Astrocyte (in vitro differentiated cells and primary cell): ENCODE measurements around the gene DOK7. TPM values are rescaled to one million over a fixed set of nuclear protein-coding genes. Genes with fewer than 3 reads are reported as not detected.

Source experiments
- DNase-seq: peaks from one replicate; pipeline ENCODE4 v3.0.0-alpha.2; 2010; ENCODE audit warnings: low read depth
- FAIRE-seq: peaks from 2 replicates; lab custom pipeline; 2011; peaks lifted over from hg19 to GRCh38; lab: Jason Lieb, UNC
- H2AFZ ChIP-seq: 2 replicates; pipeline ENCODE4 v1.6.0; 2012; ENCODE audit warnings: low read depth, low read length, inconsistent platforms
- H3K27ac ChIP-seq: 2 replicates; pipeline ENCODE4 v1.5.1; 2011; ENCODE audit warnings: low read depth, low read length, inconsistent platforms
- H3K27me3 ChIP-seq: 2 replicates; pipeline ENCODE4 v1.6.0; 2011; ENCODE audit warnings: low read length, inconsistent platforms; ENCODE audit not compliant: insufficient read depth
- H3K36me3 ChIP-seq: 2 replicates; pipeline ENCODE4 v1.5.1; 2011; ENCODE audit warnings: low read length, inconsistent platforms; ENCODE audit not compliant: insufficient read depth
- H3K4me1 ChIP-seq: 2 replicates; pipeline ENCODE4 v1.5.1; 2011; ENCODE audit warnings: low read length, inconsistent platforms; ENCODE audit not compliant: insufficient read depth
- H3K4me2 ChIP-seq: 2 replicates; pipeline ENCODE4 v1.6.0; 2012; ENCODE audit warnings: low read length, inconsistent platforms
- H3K4me3 ChIP-seq: 2 replicates; pipeline ENCODE4 v1.5.1; 2011; ENCODE audit warnings: low read depth, mild to moderate bottlenecking, low read length, inconsistent platforms; ENCODE audit not compliant: insufficient read depth
- H3K79me2 ChIP-seq: 2 replicates; pipeline ENCODE4 v1.6.0; 2012; ENCODE audit warnings: mild to moderate bottlenecking, low read length, inconsistent platforms; ENCODE audit not compliant: insufficient read depth
- H3K9ac ChIP-seq: 2 replicates; pipeline ENCODE4 v1.6.0; 2012; ENCODE audit warnings: mild to moderate bottlenecking, low read length, inconsistent platforms
- H3K9me3 ChIP-seq: 2 replicates; pipeline ENCODE4 v1.5.1; 2012; ENCODE audit warnings: low read depth, mild to moderate bottlenecking, low read length, inconsistent platforms; ENCODE audit not compliant: insufficient read depth
- H4K20me1 ChIP-seq: 2 replicates; pipeline ENCODE4 v1.6.0; 2012; ENCODE audit warnings: low read length, inconsistent platforms; ENCODE audit not compliant: insufficient read depth
- H3K27ac Mint-ChIP-seq: one replicate; pipeline ENCODE4 v1.8.0; 2021; ENCODE audit warnings: mild to moderate bottlenecking, mixed read lengths; ENCODE audit not compliant: unreplicated experiment
- H3K27me3 Mint-ChIP-seq: one replicate; pipeline ENCODE4 v1.8.0; 2021; ENCODE audit warnings: low read depth, mixed read lengths; ENCODE audit not compliant: unreplicated experiment
- H3K36me3 Mint-ChIP-seq: one replicate; pipeline ENCODE4 v1.8.0; 2021; ENCODE audit warnings: low read depth, mixed read lengths; ENCODE audit not compliant: unreplicated experiment
- H3K4me1 Mint-ChIP-seq: one replicate; pipeline ENCODE4 v1.8.0; 2021; ENCODE audit warnings: low read depth, mixed read lengths; ENCODE audit not compliant: unreplicated experiment
- H3K4me3 Mint-ChIP-seq: one replicate; pipeline ENCODE4 v1.8.0; 2021; ENCODE audit warnings: mild to moderate bottlenecking, moderate library complexity, mixed read lengths; ENCODE audit not compliant: unreplicated experiment
- H3K9me3 Mint-ChIP-seq: one replicate; pipeline ENCODE4 v1.8.0; 2021; ENCODE audit warnings: mild to moderate bottlenecking, mixed read lengths; ENCODE audit not compliant: unreplicated experiment
- CTCF ChIP-seq: IDR thresholded peaks from 2 replicates; pipeline ENCODE4 v1.5.1; 2011; ENCODE audit warnings: low read depth, mild to moderate bottlenecking, inconsistent platforms, low read length, moderate library complexity; ENCODE audit not compliant: insufficient read depth
- EZH2 ChIP-seq: IDR thresholded peaks from 2 replicates; pipeline ENCODE4 v1.6.1; 2012; ENCODE audit warnings: mild to moderate bottlenecking, low read length, inconsistent platforms; ENCODE audit not compliant: insufficient read depth
- total RNA-seq: library from RNA; stranded (reverse); gene quantifications from 2 replicates; pipeline ENCODE4 v1.2.1, GENCODE V29; 2021

Gene DOK7
- total RNA-seq, 1 donor from 2014 or later: not detected

GRCh38 chr4:3446631-3447320 is 16.3 kb upstream of the DOK7 start:
- Mint-ChIP-seq H3K9me3 (no peaks in the 10 kb centered on the region), H3K27me3 (peaks cover 9% of the 10 kb centered on the region), H3K4me1 (no peaks in the 10 kb centered on the region), H3K27ac (no peak overlapping the region), H3K36me3 (no peaks in the 10 kb centered on the region), H3K4me3 (no peak overlapping the region)
- no peak overlapping the region for H3K9ac ChIP-seq
- DNase-seq (no peak), FAIRE-seq (no peak)
- no peak overlapping the region for H3K4me3 ChIP-seq
- no peaks in the 10 kb centered on the region for H3K9me3 ChIP-seq
- H3K36me3 ChIP-seq: no peaks in the 10 kb centered on the region
- peaks cover under 1% of the 10 kb centered on the region for H3K4me1 ChIP-seq
- no peak overlapping the region for H3K4me2 ChIP-seq
- H2AFZ ChIP-seq: no peak overlapping the region
- H3K27me3 ChIP-seq: no peaks in the 10 kb centered on the region
- TF ChIP-seq CTCF (no peak), EZH2 (no peak)
- no peaks in the 10 kb centered on the region for H3K79me2 ChIP-seq
- no peaks in the 10 kb centered on the region for H4K20me1 ChIP-seq
- no peak overlapping the region for H3K27ac ChIP-seq

GRCh38 chr4:3447431-3448395 is 15.4 kb upstream of the DOK7 start:
- no peak for FAIRE-seq
- Mint-ChIP-seq H3K4me3 (no peak overlapping the region), H3K4me1 (peaks cover 2% of the 10 kb centered on the region), H3K27ac (no peak overlapping the region), H3K27me3 (peaks cover 9% of the 10 kb centered on the region), H3K36me3 (no peaks in the 10 kb centered on the region), H3K9me3 (no peaks in the 10 kb centered on the region)
- H3K4me1 ChIP-seq: peaks cover 9% of the 10 kb centered on the region
- H3K9me3 ChIP-seq: no peaks in the 10 kb centered on the region
- TF ChIP-seq EZH2 (no peak), CTCF (no peak)
- H3K27me3 ChIP-seq: no peaks in the 10 kb centered on the region
- H3K4me2 ChIP-seq: no peak overlapping the region
- H3K36me3 ChIP-seq: no peaks in the 10 kb centered on the region
- DNase-seq: no peak
- no peaks in the 10 kb centered on the region for H4K20me1 ChIP-seq
- H3K79me2 ChIP-seq: no peaks in the 10 kb centered on the region
- H3K27ac ChIP-seq: no peak overlapping the region
- H2AFZ ChIP-seq: no peak overlapping the region
- H3K4me3 ChIP-seq: no peak overlapping the region
- H3K9ac ChIP-seq: no peak overlapping the region
